ENCODE results near the gene DUSP6. TPM values are rescaled to one million over a fixed set of nuclear protein-coding genes. Genes with fewer than 3 reads are reported as not detected.

Gene DUSP6
- total and polyA plus RNA-seq, 7 donors = 27.0 to 39.7 (median 33.2) TPM

GRCh38 chr12:89346741-89347324, 5.5 kb downstream of the DUSP6 start:
- H3K27ac ChIP-seq = peak overlapping the region; percentile 46 to 59 (median 54)
- H3K27me3 ChIP-seq = no peaks in the 10 kb centered on the region
- H3K9me3 ChIP-seq = no peaks in the 10 kb centered on the region
- peaks cover 0 to 24% (median 14%) of the 10 kb centered on the region in 4 donors for H3K4me1 ChIP-seq
- 34 to 68% methylated on average over 8 of the region's 8 CpGs for WGBS, 2 donors
- DNase-seq = peak; percentile 75
- intact Hi-C loops (cut with DNase I) = no loop called here
- TF ChIP-seq POLR2AphosphoS5 (IDR thresholded peaks at IDR 0.05) (peak in 1 of 4 donors; percentile 17), POLR2A (IDR thresholded peaks at IDR 0.05) (no peak)
- peak overlapping the region in 2 of 4 donors; percentile 1 to 66 for H3K4me3 ChIP-seq
- peaks cover 0 to 11% (median 0%) of the 10 kb centered on the region in 4 donors for H3K36me3 ChIP-seq

DNA sequence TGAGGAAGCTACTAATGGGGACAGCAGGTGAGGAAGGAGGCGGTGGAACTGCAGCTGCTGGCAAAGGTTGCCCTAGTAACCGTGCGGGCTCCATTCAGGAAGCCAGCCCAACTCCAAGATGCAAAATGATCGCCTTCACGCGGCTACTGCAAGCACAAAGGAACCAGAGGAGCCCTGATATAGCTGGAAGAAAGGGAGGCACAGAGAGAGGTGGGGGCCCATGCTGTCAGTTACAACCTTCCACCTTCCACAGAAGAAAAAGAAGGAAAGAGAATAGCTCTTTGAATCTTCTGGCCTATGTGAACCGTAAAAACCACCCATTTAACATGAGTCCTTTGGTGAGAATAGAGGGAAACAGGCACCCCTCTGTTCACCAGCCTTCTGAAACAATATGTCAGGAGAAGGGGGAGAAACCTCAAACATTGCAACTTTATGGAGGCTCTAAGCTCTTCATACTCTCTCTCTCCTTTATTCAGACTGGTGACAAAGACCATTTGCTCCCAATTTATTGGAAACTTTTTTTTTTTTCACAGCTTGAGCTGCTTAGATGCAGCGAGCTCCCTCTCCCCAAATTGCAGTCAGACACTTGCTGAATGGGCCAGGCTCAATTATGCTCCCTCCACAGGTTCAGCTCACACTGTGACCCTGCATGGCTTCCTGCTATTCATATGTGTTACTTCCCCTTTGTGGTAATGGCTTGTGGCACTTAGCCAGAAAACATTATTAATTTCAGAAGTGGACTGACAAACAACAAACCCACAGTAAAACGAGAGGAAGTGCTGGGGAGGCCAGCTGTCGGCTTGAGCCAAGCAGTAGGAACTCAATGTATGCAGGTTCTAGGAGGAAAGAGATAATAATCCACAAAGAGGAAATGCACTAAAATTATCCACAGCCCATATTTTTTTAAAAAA, 6.2 kb downstream of the DUSP6 start:
- no peaks in the 10 kb centered on the region for H3K27me3 ChIP-seq
- peak in 2 of 4 donors; percentile 26 to 29 for TF ChIP-seq POLR2AphosphoS5 (IDR thresholded peaks at IDR 0.05)
- TF ChIP-seq CTCF (IDR thresholded peaks at IDR 0.05) = no peak
- TF ChIP-seq POLR2A (IDR thresholded peaks at IDR 0.05) = no peak
- peak; percentile 75 for DNase-seq
- H3K27ac ChIP-seq = peak overlapping the region; percentile 46 to 59 (median 54)
- H3K9me3 ChIP-seq = no peaks in the 10 kb centered on the region
- H3K4me3 ChIP-seq = peak overlapping the region in 2 of 4 donors; percentile 1 to 66
- 44 to 69% methylated on average over 10 of the region's 10 CpGs for WGBS, 2 donors
- intact Hi-C loops (cut with DNase I) = no loop called here
- H3K4me1 ChIP-seq = peaks cover 0 to 18% (median 11%) of the 10 kb centered on the region in 4 donors
- H3K36me3 ChIP-seq = peaks cover 0 to 11% (median 0%) of the 10 kb centered on the region in 4 donors

GRCh38 chr12:89345376-89345775, 6.9 kb downstream of the DUSP6 start:
- Histone ChIP-seq H3K36me3 (peaks cover 0 to 11% (median 0%) of the 10 kb centered on the region in 4 donors), H3K9me3 (no peaks in the 10 kb centered on the region), H3K27ac (peak overlapping the region; percentile 46 to 59 (median 54)), H3K4me1 (peaks cover 0 to 14% (median 10%) of the 10 kb centered on the region in 4 donors), H3K27me3 (no peaks in the 10 kb centered on the region), H3K4me3 (no peak overlapping the region)
- 84 to 94% methylated on average over 3 of the region's 3 CpGs for WGBS, 2 donors
- intact Hi-C loops (cut with DNase I) = no loop called here
- TF ChIP-seq POLR2A (IDR thresholded peaks at IDR 0.05) (no peak), EP300 (IDR thresholded peaks at IDR 0.05) (no peak), CTCF (IDR thresholded peaks at IDR 0.05) (no peak), POLR2AphosphoS5 (IDR thresholded peaks at IDR 0.05) (no peak)
- DNase-seq = no peak

DNA sequence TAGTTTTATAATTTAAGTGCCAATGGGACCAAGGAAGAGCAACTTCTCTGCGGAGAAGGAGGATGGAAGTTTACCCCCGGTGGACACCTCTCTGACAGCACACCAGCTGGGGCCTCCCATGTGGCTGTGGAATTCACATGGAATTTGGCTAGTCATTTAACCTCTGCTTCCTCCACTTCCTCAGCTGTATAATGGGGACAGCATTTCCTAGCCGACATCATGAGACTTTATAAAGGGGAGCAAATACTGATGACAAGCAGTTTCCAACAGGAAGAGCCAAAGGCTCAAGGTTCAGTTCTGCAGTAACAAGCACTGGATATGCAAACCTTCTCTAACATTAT, 7.5 kb downstream of the DUSP6 start:
- intact Hi-C loops (cut with DNase I) = no loop called here
- TF ChIP-seq POLR2A (IDR thresholded peaks at IDR 0.05) (no peak), EP300 (IDR thresholded peaks at IDR 0.05) (no peak), POLR2AphosphoS5 (IDR thresholded peaks at IDR 0.05) (no peak), CTCF (IDR thresholded peaks at IDR 0.05) (no peak)
- Histone ChIP-seq H3K27ac (no peak overlapping the region), H3K36me3 (peaks cover 0 to 11% (median 0%) of the 10 kb centered on the region in 4 donors), H3K4me1 (peaks cover 0 to 14% (median 10%) of the 10 kb centered on the region in 4 donors), H3K9me3 (no peaks in the 10 kb centered on the region), H3K4me3 (no peak overlapping the region), H3K27me3 (no peaks in the 10 kb centered on the region)
- WGBS, 2 donors = 79 to 84% methylated on average over 3 of the region's 3 CpGs
- no peak for DNase-seq
